Measurements from ENCODE around the gene EEF2K.
A peak's percentile ranks its signal among the peaks of the same experiment; 100 is the strongest.

The EEF2K gene

DNA sequence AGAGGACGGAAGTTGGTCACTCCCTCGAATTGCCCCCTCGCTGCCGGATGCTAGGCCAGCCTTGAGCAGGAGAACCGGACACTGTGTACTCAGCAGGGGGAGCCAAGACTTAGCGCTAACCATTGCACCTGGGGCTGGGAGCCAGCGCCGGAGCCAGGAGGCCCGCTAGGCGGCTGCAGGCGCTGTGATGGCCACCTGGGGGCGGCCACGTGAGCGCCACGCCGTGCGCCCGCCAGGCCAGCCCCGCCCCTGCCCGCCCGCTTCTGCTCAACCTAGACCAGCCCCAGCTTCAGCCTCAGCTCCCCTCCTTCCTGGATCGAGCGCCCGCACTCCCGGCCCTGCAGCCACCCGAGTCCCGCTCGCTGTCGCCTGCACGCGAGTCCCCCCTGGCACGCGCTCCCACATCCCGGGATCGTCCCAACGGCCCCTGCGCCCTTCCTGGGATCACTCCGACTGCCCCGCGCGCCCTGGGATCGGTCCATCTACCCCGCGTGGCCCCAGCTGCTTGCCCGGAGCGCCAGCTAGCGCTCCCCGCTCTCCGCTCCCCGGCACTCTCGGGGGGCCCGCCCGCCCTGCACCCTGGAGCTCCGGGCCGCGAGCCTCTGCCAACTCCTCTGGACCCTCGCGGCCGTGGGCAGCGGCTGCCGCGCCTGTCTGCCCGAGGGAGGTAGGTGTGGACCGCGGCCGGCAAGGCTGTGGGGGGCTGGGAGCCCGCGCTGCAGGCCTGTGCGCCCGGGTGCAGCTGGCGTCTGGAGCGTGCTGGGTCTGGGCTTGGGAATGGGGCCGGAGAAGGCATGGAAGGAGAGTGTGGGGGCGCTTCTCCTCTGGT, at the start of gene EEF2K:
Gene EEF2K (plus strand): TSS at position 266 of the 829 bp plus-strand sequence. CDS start 19,452 bp downstream, outside the sequence.
- DNase-seq (ENCODE audit: extremely low read depth, low read depth), result peak; percentile 88
- peak; percentile 59 for TF ChIP-seq CTCF (IDR thresholded peaks at IDR 0.05; ENCODE audit: low read depth, low read length)

GRCh38 chr16:22161401-22161800, 44.7 kb upstream of the EEF2K start:
- no peak for TF ChIP-seq CTCF (IDR thresholded peaks at IDR 0.05; ENCODE audit: low read depth, low read length)
- no peak for DNase-seq (ENCODE audit: extremely low read depth, low read depth)

GRCh38 chr16:22161999-22162655, 44.0 kb upstream of the EEF2K start, which contains the start of gene SDR42E2:
Gene SDR42E2, plus strand, starts transcription at chr16:22162506. Its CDS starts 3,077 bp downstream, at chr16:22165583.
- no peak for TF ChIP-seq CTCF (IDR thresholded peaks at IDR 0.05; ENCODE audit: low read depth, low read length)
- no peak for DNase-seq (ENCODE audit: extremely low read depth, low read depth)

DNA sequence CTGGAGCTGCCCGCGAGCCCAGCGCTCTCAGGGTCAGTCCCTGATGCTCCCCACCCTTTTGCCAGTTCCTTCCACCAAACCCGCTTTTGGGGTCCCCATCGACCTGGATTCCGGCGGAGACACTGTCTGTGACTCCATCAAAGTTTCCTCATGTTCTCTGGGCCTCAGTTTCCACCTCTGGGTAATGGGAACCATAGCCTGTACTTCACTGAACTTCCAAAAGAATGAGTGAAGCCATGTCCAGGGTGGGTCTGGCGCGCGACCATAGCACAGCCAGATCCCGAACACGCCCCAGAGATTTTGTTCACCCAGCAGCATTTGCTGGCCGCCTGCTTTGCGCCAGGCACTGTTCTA, 43.4 kb upstream of the EEF2K start:
- no peak for TF ChIP-seq CTCF (IDR thresholded peaks at IDR 0.05; ENCODE audit: low read depth, low read length)
- DNase-seq (ENCODE audit: extremely low read depth, low read depth), result no peak

- DNase-seq (ENCODE audit: extremely low read depth, low read depth), result no peak
- no peak for TF ChIP-seq CTCF (IDR thresholded peaks at IDR 0.05; ENCODE audit: low read depth, low read length)
These were observed 42.3 kb upstream of the EEF2K start for GRCh38 chr16:22163806-22164205.

DNA sequence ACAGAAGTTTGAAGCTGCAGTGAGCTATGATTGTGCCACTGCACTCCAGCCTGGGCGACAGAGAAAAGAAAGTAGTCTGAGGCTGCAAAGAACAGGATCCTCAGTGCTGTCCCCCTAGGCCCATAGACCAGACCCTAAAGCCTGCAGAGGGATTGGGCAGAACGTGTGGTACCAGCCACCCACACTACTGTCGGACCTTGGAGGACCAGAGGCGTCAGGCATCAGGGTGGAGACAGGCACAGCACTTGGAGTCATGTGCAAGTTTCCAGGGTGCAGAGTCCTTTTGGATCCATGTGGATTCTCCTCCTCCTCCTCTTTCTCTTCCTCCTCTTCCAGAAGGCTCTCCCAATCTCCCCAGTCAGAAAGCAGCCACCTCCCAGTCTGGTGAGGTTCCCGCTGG, 41.6 kb upstream of the EEF2K start:
- TF ChIP-seq CTCF (IDR thresholded peaks at IDR 0.05; ENCODE audit: low read depth, low read length), result no peak
- no peak for DNase-seq (ENCODE audit: extremely low read depth, low read depth)
